HG02840 (cell line): ENCODE data around the gene PBX4.

Source experiments
- ATAC-seq: cut with Tn5 transposase; IDR thresholded peaks from one replicate; pipeline ENCODE4 v1.9.1; 2021; ENCODE audit warnings: mild to moderate bottlenecking, moderate library complexity, moderate number of reproducible peaks; ENCODE audit not compliant: unreplicated experiment, low FRiP score

Gene PBX4

GRCh38 chr19:19594381-19594780 lies 24.1 kb downstream of the PBX4 start:
- no peak for ATAC-seq

- no peak for ATAC-seq
Measured at GRCh38 chr19:19592690-19593089, 25.8 kb downstream of the PBX4 start.

- no peak for ATAC-seq
Measured at GRCh38 chr19:19591133-19591825, 27.2 kb downstream of the PBX4 start.

- ATAC-seq, result no peak
Measured at GRCh38 chr19:19588546-19588945, 29.9 kb downstream of the PBX4 start.

GRCh38 chr19:19587771-19588170 lies 30.7 kb downstream of the PBX4 start:
- ATAC-seq, result no peak

- ATAC-seq, result no peak
Measured at GRCh38 chr19:19584356-19584755, 34.1 kb downstream of the PBX4 start.

- ATAC-seq, result no peak
Measured at GRCh38 chr19:19582471-19582870, 36.0 kb downstream of the PBX4 start.

- no peak for ATAC-seq
Measured at GRCh38 chr19:19581391-19581790, 37.1 kb downstream of the PBX4 start.

- ATAC-seq, result no peak
Measured at GRCh38 chr19:19580418-19580817, 38.1 kb downstream of the PBX4 start.

GRCh38 chr19:19579533-19580361 lies 38.7 kb downstream of the PBX4 start:
- ATAC-seq, result no peak

- ATAC-seq, result no peak
Measured at GRCh38 chr19:19578252-19578651, 40.2 kb downstream of the PBX4 start.

- no peak for ATAC-seq
Measured at GRCh38 chr19:19575411-19575810, 43.1 kb downstream of the PBX4 start.

- no peak for ATAC-seq
Measured at GRCh38 chr19:19571071-19571786, 47.3 kb downstream of the PBX4 start.

- ATAC-seq, result no peak
Measured at GRCh38 chr19:19570571-19570970, 47.9 kb downstream of the PBX4 start.

GRCh38 chr19:19568802-19569756 lies 49.4 kb downstream of the PBX4 start:
- ATAC-seq, result no peak

- ATAC-seq, result no peak
Measured at GRCh38 chr19:19567391-19567790, 51.1 kb downstream of the PBX4 start.

GRCh38 chr19:19566306-19566705 lies 52.2 kb downstream of the PBX4 start:
- no peak for ATAC-seq

- ATAC-seq, result no peak
Measured at GRCh38 chr19:19563348-19563848, 55.1 kb downstream of the PBX4 start.

- ATAC-seq, result no peak
Measured at GRCh38 chr19:19562665-19563347, 55.7 kb downstream of the PBX4 start.
